ENCODE data around the gene SMR3B. TPM values are rescaled to one million over a fixed set of nuclear protein-coding genes. Genes with fewer than 3 reads are reported as not detected.

SMR3B gene
- not detected for total RNA-seq

DNA sequence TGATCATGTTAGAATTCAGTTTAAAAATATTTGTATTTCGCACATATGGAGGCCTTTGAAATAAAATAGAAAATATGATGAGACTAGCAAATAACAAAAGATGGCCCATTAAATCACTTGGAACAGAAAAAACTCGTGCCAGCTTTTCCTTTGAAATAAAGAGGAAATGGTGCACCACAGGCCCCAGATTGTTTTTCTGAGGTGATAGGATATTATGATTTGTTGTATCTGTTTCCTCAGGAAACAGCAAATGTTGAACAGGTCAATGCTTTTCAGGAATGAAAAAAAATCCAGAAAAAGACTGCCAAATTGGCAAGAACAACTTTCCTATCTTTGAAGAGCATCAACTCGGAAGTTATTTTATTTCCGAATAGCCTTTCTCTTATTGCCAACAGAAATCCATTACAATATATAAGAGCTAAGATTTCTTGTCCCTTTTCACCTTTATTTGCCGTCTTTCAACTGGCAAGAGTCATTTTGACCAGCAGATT is at the start of gene SMR3B:
SMR3B (plus strand) TSS at position 441 of the 491 bp plus-strand sequence. CDS start 1,380 bp downstream, outside the sequence.
- DNase-seq = no peak

GRCh38 chr4:70334681-70335080 is 48.2 kb upstream of the SMR3B start, which contains the start of gene CABS1:
TSS of gene CABS1 (plus strand) at chr4:70334981. CDS start at chr4:70335040, 59 bp downstream.
- no peak for DNase-seq

DNA sequence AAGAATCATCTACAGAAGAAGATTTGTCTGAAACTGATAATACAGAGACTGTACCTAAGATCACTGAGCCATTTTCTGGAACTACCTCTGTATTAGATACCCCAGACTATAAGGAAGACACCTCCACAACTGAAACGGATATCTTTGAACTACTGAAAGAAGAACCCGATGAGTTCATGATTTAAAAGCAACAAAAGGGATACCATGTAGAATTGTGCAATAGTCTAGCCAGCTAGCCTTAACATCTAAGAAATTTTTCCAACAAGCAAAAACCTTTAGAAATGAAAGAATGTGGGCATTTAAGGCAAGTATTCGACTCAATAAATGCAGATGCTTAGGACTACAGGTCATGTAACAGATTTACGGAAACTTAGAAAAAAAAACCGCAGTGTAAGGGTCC is 46.9 kb upstream of the SMR3B start:
- DNase-seq = no peak

GRCh38 chr4:70337886-70338420 is 45.0 kb upstream of the SMR3B start:
- no peak for DNase-seq

- no peak for DNase-seq
Measured at GRCh38 chr4:70356185-70356584, 26.7 kb upstream of the SMR3B start.

DNA sequence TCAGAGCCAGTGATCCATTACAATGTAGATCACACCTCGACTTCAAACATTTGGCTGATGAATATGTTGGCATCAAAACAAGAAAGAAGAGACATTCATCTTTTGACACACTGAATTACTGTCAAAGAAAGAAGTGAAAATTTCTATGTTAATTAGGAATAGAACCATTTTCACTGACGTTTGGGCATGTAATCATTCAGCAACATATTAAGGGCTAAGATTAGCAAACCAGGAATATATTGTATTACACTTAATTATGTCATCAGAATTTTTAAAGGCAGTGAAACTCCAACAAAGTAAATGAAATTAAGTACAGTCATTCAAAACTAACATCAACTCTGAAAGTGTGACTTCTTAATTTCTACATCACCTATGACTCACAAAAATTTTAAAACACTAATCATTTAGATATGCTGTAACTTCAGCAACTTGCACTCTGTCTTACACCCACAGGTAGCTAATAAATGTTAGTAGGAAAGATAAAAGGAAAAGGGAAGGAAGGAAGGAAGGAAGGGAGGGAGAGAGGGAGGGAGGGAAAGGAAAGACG is 23.7 kb upstream of the SMR3B start:
- no peak for DNase-seq

GRCh38 chr4:70360460-70360859 is 22.5 kb upstream of the SMR3B start, which contains the start of gene SMR3A:
TSS of gene SMR3A (plus strand) at chr4:70360760. CDS start at chr4:70362116, 1,356 bp downstream.
- DNase-seq = no peak

DNA sequence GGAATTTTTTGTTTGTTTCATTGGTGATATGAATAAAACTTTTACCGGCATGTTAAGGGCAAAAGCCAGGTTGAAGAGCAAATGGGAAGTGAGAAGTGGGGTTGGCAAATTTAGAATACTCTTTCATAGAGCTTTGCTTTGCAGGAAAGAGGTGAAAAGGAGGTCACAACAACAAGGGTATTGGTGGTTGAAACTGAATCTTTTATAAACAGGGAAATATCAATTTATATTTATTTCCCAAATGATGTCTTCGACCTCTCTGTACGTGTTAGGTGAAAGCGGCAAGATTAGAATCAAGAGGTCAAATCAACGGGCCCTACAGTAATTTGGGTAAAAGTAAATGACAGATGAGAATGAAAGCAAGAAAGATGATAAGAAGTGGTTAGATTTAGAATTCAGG is 18.9 kb upstream of the SMR3B start:
- DNase-seq = no peak

DNA sequence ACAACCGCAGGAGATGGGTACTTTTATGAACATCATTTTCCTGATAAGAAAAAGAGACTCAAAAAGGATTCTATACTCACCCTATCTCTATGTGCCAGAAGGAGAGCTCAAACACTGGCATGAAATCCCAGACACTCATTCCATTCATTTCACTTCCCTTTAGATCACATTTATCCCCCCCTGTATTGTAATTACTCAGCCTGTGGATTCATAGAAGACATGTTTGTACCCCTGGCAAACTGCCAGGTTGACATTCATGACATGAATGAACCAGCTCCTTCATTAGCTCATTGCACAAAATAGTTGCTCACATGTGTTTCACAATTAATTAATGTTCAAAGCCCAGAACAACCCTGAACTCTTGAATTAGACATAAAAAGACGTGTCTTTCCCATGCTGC is 17.5 kb upstream of the SMR3B start:
- DNase-seq = no peak

DNA sequence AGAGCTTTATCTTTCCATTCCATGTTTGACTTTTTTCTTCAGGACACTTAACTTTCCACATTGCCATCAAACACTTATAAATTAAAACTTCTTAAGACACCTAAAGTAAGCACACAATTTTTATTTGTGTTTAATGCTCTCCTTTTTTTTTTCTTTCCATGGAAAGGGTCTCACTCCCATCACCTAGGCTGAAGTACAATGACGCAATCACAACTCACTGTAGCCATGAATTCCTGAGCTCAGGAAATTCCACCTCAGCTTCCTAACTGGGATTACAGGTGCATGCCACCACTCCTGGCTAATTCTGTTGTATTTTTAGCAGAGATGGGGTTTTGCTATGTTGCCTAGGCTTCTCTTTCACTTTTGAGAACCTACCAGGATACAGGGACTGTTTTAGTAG is 15.1 kb upstream of the SMR3B start:
- no peak for DNase-seq

DNA sequence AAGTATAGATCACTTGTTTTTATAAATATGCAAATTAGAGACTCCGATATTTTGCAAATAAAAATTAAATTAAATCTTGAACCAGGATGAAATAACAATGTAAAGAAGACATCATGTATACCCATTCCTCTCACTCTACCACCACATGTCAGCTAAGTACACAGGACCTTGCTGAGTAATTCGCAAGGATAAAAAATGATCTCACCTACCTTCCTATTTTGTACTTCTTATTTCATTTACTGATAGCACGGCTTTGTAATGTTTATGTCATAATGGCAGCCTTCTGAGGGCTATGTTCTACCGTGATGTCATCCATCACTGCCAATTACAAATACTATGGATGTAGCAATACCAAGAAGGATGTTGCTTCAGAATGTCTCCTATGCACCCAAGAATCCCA is 10.9 kb upstream of the SMR3B start:
- DNase-seq = no peak

- DNase-seq = no peak
Measured at GRCh38 chr4:70372760-70373159, 10.2 kb upstream of the SMR3B start.

- no peak for DNase-seq
Measured at GRCh38 chr4:70380578-70380977, 2.4 kb upstream of the SMR3B start.

- DNase-seq = no peak
Measured at GRCh38 chr4:70392057-70392776, 9.3 kb downstream of the SMR3B start.

GRCh38 chr4:70397580-70397979 is 14.6 kb downstream of the SMR3B start, which contains the start of gene OPRPN:
TSS of gene OPRPN (plus strand) at chr4:70397940. CDS start at chr4:70399286, 1,346 bp downstream.
- DNase-seq = no peak

GRCh38 chr4:70399319-70399718 is 16.4 kb downstream of the SMR3B start:
- DNase-seq = no peak

DNA sequence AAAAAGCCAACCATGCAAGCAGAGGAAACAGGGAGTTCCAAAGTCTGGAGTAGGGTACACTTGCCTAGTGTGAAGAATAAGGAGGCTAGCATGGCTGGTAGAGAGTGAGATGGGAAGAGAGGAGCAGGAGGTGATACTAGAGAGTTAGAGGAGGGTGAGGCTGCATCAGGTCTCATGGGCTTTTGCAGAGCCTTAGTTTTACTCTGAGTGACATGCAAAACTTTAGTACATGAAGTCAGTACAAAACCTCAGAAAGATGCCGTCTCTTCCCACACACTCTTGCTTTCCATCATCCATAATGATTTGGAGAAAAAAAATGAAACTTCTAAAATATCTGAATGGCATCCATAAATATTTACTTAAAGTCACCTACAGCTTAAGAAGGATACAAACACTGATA is 19.8 kb downstream of the SMR3B start:
- no peak for DNase-seq

DNA sequence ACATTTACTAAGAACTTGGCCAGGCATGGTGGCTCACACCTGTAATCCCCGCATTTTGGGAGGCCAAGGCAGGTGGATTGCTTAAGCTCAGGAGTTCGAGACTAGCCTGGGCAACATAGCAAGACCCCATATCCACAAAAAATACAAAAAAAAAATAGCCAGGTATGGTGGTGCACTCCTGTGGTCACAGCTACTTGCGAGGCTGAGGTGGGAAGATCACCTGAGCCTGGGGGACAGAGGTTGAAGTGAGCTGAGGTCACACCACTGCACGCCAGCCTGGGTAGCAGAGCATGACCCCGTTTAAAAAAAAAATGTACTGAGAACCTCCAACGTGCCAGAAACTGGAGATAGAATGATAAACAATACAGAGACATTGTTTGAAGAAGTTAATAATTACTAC is 22.8 kb downstream of the SMR3B start:
- DNase-seq = no peak

DNA sequence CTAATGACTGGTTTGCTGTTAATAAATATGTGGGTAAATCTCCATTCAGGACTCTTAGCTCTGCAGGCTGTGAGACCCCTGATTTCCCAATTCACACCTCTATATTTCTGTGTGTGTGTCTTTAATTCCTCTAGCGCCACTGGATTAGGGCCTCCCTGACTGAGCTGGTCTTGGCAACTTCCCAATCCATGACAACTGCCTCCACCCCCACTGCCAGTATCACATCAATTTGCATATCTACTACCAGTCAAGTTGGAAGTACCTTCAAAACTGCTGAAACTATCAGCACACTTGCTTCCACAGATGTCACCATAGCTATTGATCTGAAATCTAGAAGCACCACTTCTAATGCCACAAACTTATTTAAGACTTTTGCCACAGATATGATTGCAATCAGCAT is 42.4 kb downstream of the SMR3B start:
- DNase-seq = no peak

DNA sequence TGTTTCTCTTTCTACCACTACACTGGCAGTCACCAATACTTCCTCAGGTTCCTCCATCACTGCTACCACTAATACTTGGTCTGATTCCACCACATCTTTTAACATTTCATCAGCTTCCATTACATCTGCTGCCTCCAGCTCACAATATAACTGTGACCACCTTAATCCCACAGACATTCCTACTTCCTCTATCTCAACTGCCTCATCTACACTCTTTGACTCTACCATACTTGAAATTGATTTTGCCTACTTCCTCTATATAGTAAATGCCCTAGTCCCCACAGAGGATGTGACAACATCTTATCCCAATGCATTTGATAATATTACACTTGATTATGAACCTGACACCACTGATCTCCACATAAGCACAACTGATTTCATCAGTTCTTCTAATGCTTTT is 43.9 kb downstream of the SMR3B start:
- no peak for DNase-seq

DNA sequence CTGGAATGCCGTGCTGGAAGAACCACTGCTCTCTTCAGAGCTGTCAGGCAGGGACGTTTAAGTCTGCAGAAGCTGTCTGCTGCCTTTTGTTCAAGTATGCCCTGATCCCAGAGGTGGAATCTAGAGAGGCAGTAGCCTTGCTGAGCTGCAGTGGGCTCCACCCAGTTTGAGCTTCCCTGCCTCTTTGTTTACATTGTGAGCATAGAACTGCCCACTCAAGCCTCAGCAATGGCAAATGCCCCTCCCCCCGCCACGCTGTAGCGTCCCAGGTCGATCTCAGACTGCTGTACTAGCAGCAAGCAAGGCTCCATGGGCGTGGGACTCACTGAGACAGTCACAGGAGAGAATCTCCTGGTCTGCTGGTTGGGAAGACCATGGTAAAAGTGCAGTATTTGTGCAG is 54.3 kb downstream of the SMR3B start:
- DNase-seq = no peak

Data from effector CD4-positive, alpha-beta T cell (primary cell).